Right lobe of liver (tissue), 4 donors: ENCODE measurements around the gene BTNL3.

Experiments used
- CTCF ChIP-seq, 4 donors: fragments of 200-600 bp in 3 of 4; fragments of 450-650 bp in 1 of 4; IDR thresholded peaks; one replicate each; pipeline versions ENCODE4 v1.5.1 to v1.8.0; 2016 to 2022; ENCODE audit warnings: antibody characterized with exemption in 4 of 4, mild to moderate bottlenecking in 2 of 4
- POLR2A ChIP-seq: fragments of 450-650 bp; IDR thresholded peaks from one replicate; pipeline ENCODE4 v1.6.1; 2017; ENCODE audit warnings: antibody characterized with exemption, mild to moderate bottlenecking
- donor health status: DM: no; HTN: no; CAD: no.
- donor health status: DM: no; HTN: no; CAD: no.
- donor health status: DM: no; HTN: yes; CAD: no.

- TF ChIP-seq CTCF (IDR thresholded peaks at IDR 0.05) (no peak), POLR2A (no peak)
These were observed 66.3 kb downstream of the BTNL3 start for GRCh38 chr5:181054871-181055459.
